Measurements from ENCODE around the gene OR2J2.
"Not testable (repeated sequence)": the region's sequence is repeated elsewhere in the genome, so short reads cannot be mapped to it uniquely, and the experiment has no call there.

The OR2J2 gene

DNA sequence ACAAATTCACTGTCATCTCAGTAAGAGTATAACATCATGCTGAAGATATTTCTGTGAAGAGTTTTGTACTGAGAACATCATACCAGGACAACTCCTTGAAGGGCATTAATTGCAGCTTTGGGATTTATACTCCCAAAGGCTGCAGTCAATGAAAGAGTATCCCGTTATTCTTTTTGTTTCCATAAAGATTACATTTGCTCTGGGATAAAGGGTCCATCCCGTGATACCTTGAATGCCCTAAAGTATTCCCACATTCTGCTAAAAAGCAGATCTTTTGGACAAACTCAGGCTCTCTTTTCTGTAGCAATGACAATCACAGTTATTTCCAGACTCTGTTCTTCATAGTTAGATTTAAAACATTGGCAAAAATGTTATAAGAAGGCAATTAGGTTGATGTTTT lies at the start of gene OR2J2:
TSS of gene OR2J2 (plus strand) at position 301 of the 400 bp plus-strand sequence. CDS start 2,729 bp downstream, outside the sequence.
- not testable (repeated sequence) for H3K4me2 ChIP-seq (ENCODE audit: low read length); H3K9ac ChIP-seq (ENCODE audit: low read length); H3K36me3 ChIP-seq (replicated peaks; ENCODE audit: low read depth, low read length); H4K20me1 ChIP-seq (ENCODE audit: insufficient read depth, low read length); H3K4me3 ChIP-seq (ENCODE audit: low read length); H3K79me2 ChIP-seq (ENCODE audit: low read length); H3K9me3 ChIP-seq (ENCODE audit: insufficient read depth, low read length); H3K4me1 ChIP-seq (ENCODE audit: low read length); H3K27me3 ChIP-seq (ENCODE audit: low read depth, low read length); H2AFZ ChIP-seq (ENCODE audit: low read depth, low read length); H3K27ac ChIP-seq (ENCODE audit: low read length)

DNA sequence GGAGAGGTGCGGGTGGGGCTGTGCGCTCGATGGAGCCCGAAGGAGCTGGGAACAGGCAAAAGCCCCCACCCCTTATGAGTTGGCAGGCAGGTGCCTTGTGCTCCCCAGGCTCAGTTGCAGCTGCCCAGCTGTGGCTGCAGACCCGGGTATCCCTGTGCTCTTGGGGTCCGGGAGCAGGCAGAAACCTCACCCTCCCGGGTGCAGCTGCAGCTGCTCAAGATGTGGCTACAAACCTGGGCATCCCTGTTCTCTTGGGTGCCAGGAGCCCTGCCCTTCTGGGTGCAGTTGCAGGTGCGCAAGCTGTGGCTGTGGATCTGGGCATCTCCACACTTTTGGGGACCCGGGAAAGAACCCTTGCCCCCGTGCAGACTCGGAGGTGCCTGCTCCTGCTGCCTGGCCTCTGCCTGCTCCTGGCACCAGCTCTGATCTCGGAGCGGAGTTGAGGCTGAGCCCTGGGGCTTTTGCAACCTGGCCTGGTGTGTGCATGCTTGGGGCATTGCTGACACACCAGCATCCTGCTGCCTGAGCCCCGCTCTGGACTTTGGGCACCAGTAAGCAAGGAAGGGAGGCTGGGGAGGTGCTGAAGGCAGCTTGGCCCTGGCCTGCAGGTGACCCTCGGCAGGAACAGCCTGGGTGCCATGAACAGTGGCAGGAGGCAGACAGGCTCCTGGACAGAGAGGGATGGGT lies 41.2 kb upstream of the OR2J2 start:
- Histone ChIP-seq H3K4me2 (ENCODE audit: low read length) (no peak overlapping the region), H2AFZ (ENCODE audit: low read depth, low read length) (no peak overlapping the region), H3K4me1 (ENCODE audit: low read length) (no peaks in the 10 kb centered on the region), H3K27ac (ENCODE audit: low read length) (no peak overlapping the region), H3K27me3 (ENCODE audit: low read depth, low read length) (no peaks in the 10 kb centered on the region), H4K20me1 (ENCODE audit: insufficient read depth, low read length) (no peaks in the 10 kb centered on the region), H3K9me3 (ENCODE audit: insufficient read depth, low read length) (no peaks in the 10 kb centered on the region), H3K79me2 (ENCODE audit: low read length) (no peaks in the 10 kb centered on the region), H3K9ac (ENCODE audit: low read length) (no peak overlapping the region), H3K36me3 (replicated peaks; ENCODE audit: low read depth, low read length) (no peaks in the 10 kb centered on the region), H3K4me3 (ENCODE audit: low read length) (no peak overlapping the region)
- no peak for TF ChIP-seq EZH2phosphoT487 (IDR thresholded peaks at IDR 0.05; ENCODE audit: low read depth)
- TF ChIP-seq, protein P1, sequence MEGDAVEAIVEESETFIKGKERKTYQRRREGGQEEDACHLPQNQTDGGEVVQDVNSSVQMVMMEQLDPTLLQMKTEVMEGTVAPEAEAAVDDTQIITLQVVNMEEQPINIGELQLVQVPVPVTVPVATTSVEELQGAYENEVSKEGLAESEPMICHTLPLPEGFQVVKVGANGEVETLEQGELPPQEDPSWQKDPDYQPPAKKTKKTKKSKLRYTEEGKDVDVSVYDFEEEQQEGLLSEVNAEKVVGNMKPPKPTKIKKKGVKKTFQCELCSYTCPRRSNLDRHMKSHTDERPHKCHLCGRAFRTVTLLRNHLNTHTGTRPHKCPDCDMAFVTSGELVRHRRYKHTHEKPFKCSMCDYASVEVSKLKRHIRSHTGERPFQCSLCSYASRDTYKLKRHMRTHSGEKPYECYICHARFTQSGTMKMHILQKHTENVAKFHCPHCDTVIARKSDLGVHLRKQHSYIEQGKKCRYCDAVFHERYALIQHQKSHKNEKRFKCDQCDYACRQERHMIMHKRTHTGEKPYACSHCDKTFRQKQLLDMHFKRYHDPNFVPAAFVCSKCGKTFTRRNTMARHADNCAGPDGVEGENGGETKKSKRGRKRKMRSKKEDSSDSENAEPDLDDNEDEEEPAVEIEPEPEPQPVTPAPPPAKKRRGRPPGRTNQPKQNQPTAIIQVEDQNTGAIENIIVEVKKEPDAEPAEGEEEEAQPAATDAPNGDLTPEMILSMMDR (IDR thresholded peaks at IDR 0.05; ENCODE audit: low read depth, low read length), result no peak

DNA sequence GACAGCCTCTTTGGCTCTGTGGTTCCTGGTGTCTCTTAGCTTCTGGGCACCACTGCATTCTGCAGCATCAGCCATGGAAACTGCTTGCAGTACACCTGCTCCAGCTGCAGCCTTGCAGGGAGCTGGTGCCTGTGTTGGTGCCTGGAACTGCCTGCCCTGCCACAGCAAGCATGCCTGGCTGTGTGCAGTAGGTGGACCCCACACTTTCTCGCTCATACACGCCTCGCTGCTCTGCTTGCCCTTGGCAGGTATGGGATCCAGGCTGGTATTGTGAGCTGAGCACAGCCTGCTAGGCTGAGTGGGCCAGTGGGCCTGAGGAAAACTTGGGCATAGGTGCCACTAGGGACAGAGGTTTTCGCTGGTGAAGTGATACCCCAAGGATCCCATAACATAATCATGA lies 40.1 kb upstream of the OR2J2 start:
- Histone ChIP-seq H3K4me1 (ENCODE audit: low read length) (no peaks in the 10 kb centered on the region), H3K27me3 (ENCODE audit: low read depth, low read length) (no peaks in the 10 kb centered on the region), H3K79me2 (ENCODE audit: low read length) (no peaks in the 10 kb centered on the region), H3K9me3 (ENCODE audit: insufficient read depth, low read length) (no peaks in the 10 kb centered on the region), H3K9ac (ENCODE audit: low read length) (no peak overlapping the region), H3K4me2 (ENCODE audit: low read length) (no peak overlapping the region), H2AFZ (ENCODE audit: low read depth, low read length) (no peak overlapping the region), H4K20me1 (ENCODE audit: insufficient read depth, low read length) (no peaks in the 10 kb centered on the region), H3K4me3 (ENCODE audit: low read length) (no peak overlapping the region), H3K27ac (ENCODE audit: low read length) (no peak overlapping the region), H3K36me3 (replicated peaks; ENCODE audit: low read depth, low read length) (no peaks in the 10 kb centered on the region)
- TF ChIP-seq, protein P1 (IDR thresholded peaks at IDR 0.05; ENCODE audit: low read depth, low read length), result no peak
- no peak for TF ChIP-seq EZH2phosphoT487 (IDR thresholded peaks at IDR 0.05; ENCODE audit: low read depth)

DNA sequence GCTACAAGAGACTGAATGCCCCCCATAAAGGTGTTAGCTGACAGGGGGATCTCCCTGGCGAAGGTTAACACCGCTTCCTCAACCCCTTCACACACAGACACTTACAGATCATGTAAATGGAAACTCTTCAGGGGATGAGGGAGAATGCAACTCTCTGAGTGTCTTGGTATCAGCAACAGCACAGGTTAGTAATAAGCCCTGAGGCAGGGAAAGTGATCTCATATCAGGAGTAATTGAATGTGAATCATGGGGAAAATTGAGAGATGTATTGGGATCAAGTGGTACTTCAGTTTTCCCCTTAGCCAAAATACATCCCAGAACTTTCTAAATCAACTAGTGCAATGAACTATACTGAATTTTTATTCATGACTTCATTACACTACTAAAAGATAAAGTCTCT lies 39.0 kb upstream of the OR2J2 start:
- no peak overlapping the region for H3K4me3 ChIP-seq (ENCODE audit: low read length)
- TF ChIP-seq EZH2phosphoT487 (IDR thresholded peaks at IDR 0.05; ENCODE audit: low read depth), result no peak
- TF ChIP-seq, protein P1 (IDR thresholded peaks at IDR 0.05; ENCODE audit: low read depth, low read length), result no peak
- no peaks in the 10 kb centered on the region for H4K20me1 ChIP-seq (ENCODE audit: insufficient read depth, low read length)
- H3K9ac ChIP-seq (ENCODE audit: low read length), result no peak overlapping the region
- no peaks in the 10 kb centered on the region for H3K4me1 ChIP-seq (ENCODE audit: low read length)
- H3K79me2 ChIP-seq (ENCODE audit: low read length), result no peaks in the 10 kb centered on the region
- H3K27ac ChIP-seq (ENCODE audit: low read length), result no peak overlapping the region
- no peaks in the 10 kb centered on the region for H3K27me3 ChIP-seq (ENCODE audit: low read depth, low read length)
- no peaks in the 10 kb centered on the region for H3K9me3 ChIP-seq (ENCODE audit: insufficient read depth, low read length)
- H3K36me3 ChIP-seq (replicated peaks; ENCODE audit: low read depth, low read length), result no peaks in the 10 kb centered on the region
- no peak overlapping the region for H3K4me2 ChIP-seq (ENCODE audit: low read length)
- H2AFZ ChIP-seq (ENCODE audit: low read depth, low read length), result no peak overlapping the region

Measured in OCI-LY3 (cell line).